Fibroblast of lung (primary cell): ENCODE measurements around the gene RAPGEF6. TPM values are rescaled to one million over a fixed set of nuclear protein-coding genes. Genes with fewer than 3 reads are reported as not detected.

Experiments used
- DNase-seq, 2 donors: peaks; one replicate each; pipeline versions ENCODE4 v3.0.0 to v3.0.0-alpha.2; 2010; ENCODE audit warnings: low read depth in 2 of 2
- H2AFZ ChIP-seq: 2 replicates; pipeline ENCODE4 v1.5.1; 2012; ENCODE audit warnings: low read length, control low read depth, inconsistent platforms
- H3K27ac ChIP-seq: 2 replicates; pipeline ENCODE4 v1.5.1; 2011; ENCODE audit warnings: low read length, control low read depth; ENCODE audit not compliant: insufficient read depth
- H3K27me3 ChIP-seq: 2 replicates; pipeline ENCODE4 v1.5.1; 2011; ENCODE audit warnings: mild to moderate bottlenecking, low read length; ENCODE audit not compliant: control insufficient read depth, insufficient read depth
- H3K36me3 ChIP-seq: 2 replicates; pipeline ENCODE4 v1.5.1; 2011; ENCODE audit warnings: low read length; ENCODE audit not compliant: control insufficient read depth, insufficient read depth
- H3K4me1 ChIP-seq: 2 replicates; pipeline ENCODE4 v1.5.1; 2011; ENCODE audit warnings: low read length; ENCODE audit not compliant: control insufficient read depth, insufficient read depth; ENCODE audit errors: extremely low read depth
- H3K4me2 ChIP-seq: 2 replicates; pipeline ENCODE4 v1.5.1; 2011; ENCODE audit warnings: low read length, control low read depth; ENCODE audit not compliant: insufficient read depth; ENCODE audit errors: extremely low read depth
- H3K4me3 ChIP-seq, 4 experiments: fragments of 200-600 bp in 1 of 4; sonication (generic) in 1 of 4; replicated peaks in 1 of 4; 2 replicates each; pipeline ENCODE4 v1.5.1; 2011 to 2016; ENCODE audit warnings: low read length in 4 of 4, low read depth in 3 of 4, mild to moderate bottlenecking in 3 of 4, control low read depth in 2 of 4, inconsistent platforms in 1 of 4, mixed read lengths in 1 of 4; ENCODE audit not compliant: insufficient read depth in 1 of 4; ENCODE audit errors: control extremely low read depth in 1 of 4
- H3K79me2 ChIP-seq: 2 replicates; pipeline ENCODE4 v1.5.1; 2012; ENCODE audit warnings: mild to moderate bottlenecking, low read length, inconsistent platforms; ENCODE audit not compliant: control insufficient read depth, insufficient read depth
- H3K9ac ChIP-seq: 2 replicates; pipeline ENCODE4 v1.5.1; 2011; ENCODE audit warnings: mild to moderate bottlenecking, low read length, control low read depth; ENCODE audit not compliant: insufficient read depth
- H3K9me3 ChIP-seq: 2 replicates; pipeline ENCODE4 v1.5.1; 2012; ENCODE audit warnings: low read depth, low read length; ENCODE audit not compliant: control insufficient read depth, insufficient read depth
- H4K20me1 ChIP-seq: 2 replicates; pipeline ENCODE4 v1.5.1; 2011; ENCODE audit warnings: low read length; ENCODE audit not compliant: control insufficient read depth, insufficient read depth; ENCODE audit errors: extremely low read depth
- CTCF ChIP-seq, 2 donors: IDR thresholded peaks in 1 of 2; conservative IDR thresholded peaks in 1 of 2; 1 replicate in 1 of 2; 2 replicates in 1 of 2; pipeline ENCODE4 v1.5.1; 2011 to 2012; ENCODE audit warnings: low read length in 2 of 2, control low read depth in 1 of 2, inconsistent platforms in 1 of 2, low read depth in 1 of 2, mild to moderate bottlenecking in 1 of 2
- EZH2 ChIP-seq: IDR thresholded peaks from 2 replicates; pipeline ENCODE4 v1.5.1; 2012; ENCODE audit warnings: low read length, control low read depth, mild to moderate bottlenecking; ENCODE audit errors: missing control alignments
- polyA plus RNA-seq, 2 donors: library from polyadenylated mRNA; depleted of rRNA in 1 of 2; stranded (reverse) in 1 of 2; unstranded in 1 of 2; fragments of >200 nt; gene quantifications; 2 replicates each; pipeline ENCODE4 v1.2.1, GENCODE V29; 2011 to 2012; ENCODE audit warnings: missing spikeins in 1 of 2
- total RNA-seq: library from RNA; depleted of rRNA; stranded (reverse); fragments of >200 nt; gene quantifications from 2 replicates; pipeline ENCODE4 v1.2.1, GENCODE V29; 2014

The RAPGEF6 gene
- total and polyA plus RNA-seq, 2 donors (not counting 1 experiment from before 2014, with no cell fraction given): 10.2 to 35.7 TPM

GRCh38 chr5:131654309-131654708, 19.3 kb upstream of the RAPGEF6 start:
- TF ChIP-seq EZH2: no peak
- TF ChIP-seq CTCF (conservative IDR thresholded peaks at IDR 0.05 in 1 of 2, IDR thresholded peaks at IDR 0.05 in 1 of 2; ENCODE audit: low read depth in 1 of 2, low read length in 2 of 2): no peak
- H3K36me3 ChIP-seq: peaks cover 5% of the 10 kb centered on the region
- no peaks in the 10 kb centered on the region for H3K4me1 ChIP-seq
- H2AFZ ChIP-seq: no peak overlapping the region
- H3K27ac ChIP-seq: no peak overlapping the region
- no peaks in the 10 kb centered on the region for H3K27me3 ChIP-seq
- peaks cover 3% of the 10 kb centered on the region for H3K79me2 ChIP-seq
- no peak overlapping the region for H3K4me2 ChIP-seq
- DNase-seq: no peak
- H3K4me3 ChIP-seq: no peak overlapping the region
- H3K9ac ChIP-seq: no peak overlapping the region
- H3K9me3 ChIP-seq: no peaks in the 10 kb centered on the region
- H4K20me1 ChIP-seq: no peaks in the 10 kb centered on the region

DNA sequence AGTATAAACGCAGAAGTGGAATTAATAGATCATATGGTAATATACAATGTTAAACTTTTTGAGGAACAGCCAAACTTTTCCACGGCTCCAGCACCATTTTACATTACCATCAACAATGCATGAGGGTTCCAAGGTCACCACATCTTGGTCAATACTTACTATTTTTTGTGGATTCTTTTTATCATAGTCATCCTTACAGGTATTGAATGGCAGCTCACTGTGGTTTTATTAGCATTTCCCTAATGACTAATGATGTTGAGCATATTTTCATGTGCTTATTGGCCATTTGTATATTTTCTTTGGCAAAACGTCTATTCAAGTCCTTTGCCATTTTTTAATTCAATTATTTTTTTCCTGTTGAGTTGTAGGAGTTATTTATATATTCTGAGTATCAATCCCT, 14.1 kb upstream of the RAPGEF6 start:
- no peaks in the 10 kb centered on the region for H3K27me3 ChIP-seq
- no peaks in the 10 kb centered on the region for H4K20me1 ChIP-seq
- H2AFZ ChIP-seq: no peak overlapping the region
- no peak overlapping the region for H3K27ac ChIP-seq
- H3K4me3 ChIP-seq: no peak overlapping the region
- no peak overlapping the region for H3K9ac ChIP-seq
- H3K4me2 ChIP-seq: no peak overlapping the region
- TF ChIP-seq EZH2 (no peak), CTCF (conservative IDR thresholded peaks at IDR 0.05 in 1 of 2, IDR thresholded peaks at IDR 0.05 in 1 of 2; ENCODE audit: low read depth in 1 of 2, low read length in 2 of 2) (no peak)
- no peaks in the 10 kb centered on the region for H3K9me3 ChIP-seq
- H3K79me2 ChIP-seq: no peaks in the 10 kb centered on the region
- H3K36me3 ChIP-seq: peaks cover 4% of the 10 kb centered on the region
- DNase-seq: peak; percentile 20 to 78
- H3K4me1 ChIP-seq: no peaks in the 10 kb centered on the region

GRCh38 chr5:131647048-131647769, 12.2 kb upstream of the RAPGEF6 start:
- Histone ChIP-seq H3K9me3 (no peaks in the 10 kb centered on the region), H4K20me1 (no peaks in the 10 kb centered on the region), H3K27me3 (no peaks in the 10 kb centered on the region), H3K36me3 (peaks cover 4% of the 10 kb centered on the region), H3K4me1 (no peaks in the 10 kb centered on the region), H3K4me3 (no peak overlapping the region), H3K27ac (no peak overlapping the region), H3K4me2 (no peak overlapping the region), H3K9ac (no peak overlapping the region), H3K79me2 (no peaks in the 10 kb centered on the region), H2AFZ (no peak overlapping the region)
- no peak for TF ChIP-seq EZH2
- TF ChIP-seq CTCF (conservative IDR thresholded peaks at IDR 0.05 in 1 of 2, IDR thresholded peaks at IDR 0.05 in 1 of 2; ENCODE audit: low read depth in 1 of 2, low read length in 2 of 2): no peak
- no peak for DNase-seq
